Endothelial cell of umbilical vein (primary cell): Measurements from ENCODE around the gene RAD50. TPM values are rescaled to one million over a fixed set of nuclear protein-coding genes. Genes with fewer than 3 reads are reported as not detected.

Experiments
- BruUV-seq: library from RNA; stranded (reverse); fragments of 400-500 nt; replicated peaks from 2 replicates; lab custom pipeline; 2021; lab: Mats Ljungman, UMichigan
- CTCF ChIA-PET: fragments of 300-600, 350-600 bp; sonication (Branson Sonifier 250); formaldehyde crosslinking; loops from one replicate; lab custom pipeline; 2021; ENCODE audit warnings: antibody characterized with exemption, inconsistent platforms; lab: Charles Lee
- POLR2A ChIA-PET: fragments of 300-600, 350-600 bp; sonication (Branson Sonifier 250); formaldehyde crosslinking; loops from one replicate; lab custom pipeline; 2021; ENCODE audit warnings: antibody characterized with exemption, inconsistent platforms; lab: Charles Lee
- DNase-seq: peaks from one replicate; pipeline ENCODE4 v3.0.0-alpha.2; 2011; ENCODE audit warnings: low read depth, low spot score
- FAIRE-seq: peaks from 2 replicates; lab custom pipeline; 2011; peaks lifted over from hg19 to GRCh38; lab: Jason Lieb, UNC
- H2AFZ ChIP-seq: 2 replicates; pipeline ENCODE4 v1.6.0; 2012; ENCODE audit warnings: low read depth, low read length, control low read depth, inconsistent platforms
- H3K27ac ChIP-seq: 2 replicates; pipeline ENCODE4 v1.5.1; 2011; ENCODE audit warnings: low read depth, mild to moderate bottlenecking, control low read depth, low read length, moderate library complexity; ENCODE audit not compliant: insufficient read depth
- H3K27me3 ChIP-seq, 2 experiments: 2 replicates each; pipeline versions ENCODE4 v1.6.0 to v1.6.1; 2011; ENCODE audit warnings: low read length in 2 of 2, mixed read lengths in 1 of 2; ENCODE audit not compliant: control insufficient read depth in 2 of 2, insufficient read depth in 2 of 2
- H3K36me3 ChIP-seq, 2 experiments: 2 replicates in 1 of 2; 3 replicates in 1 of 2; pipeline ENCODE4 v1.5.1; 2011; ENCODE audit warnings: low read length in 2 of 2, mild to moderate bottlenecking in 1 of 2, moderate library complexity in 1 of 2; ENCODE audit not compliant: control insufficient read depth in 2 of 2, insufficient read depth in 2 of 2; ENCODE audit errors: extremely low read depth in 1 of 2
- H3K4me1 ChIP-seq: 3 replicates; pipeline ENCODE4 v1.5.1; 2011; ENCODE audit warnings: mild to moderate bottlenecking, low read length; ENCODE audit not compliant: control insufficient read depth, insufficient read depth; ENCODE audit errors: extremely low read depth
- H3K4me2 ChIP-seq: 2 replicates; pipeline ENCODE4 v1.6.1; 2011; ENCODE audit warnings: low read length, control low read depth, mixed read lengths; ENCODE audit not compliant: insufficient read depth
- H3K4me3 ChIP-seq, 3 experiments: fragments of 200-600 bp in 1 of 3; sonication (generic), shearing (Covaris generic) in 1 of 3; replicated peaks in 1 of 3; 2 replicates each; pipeline ENCODE4 v1.5.1; 2011 to 2016; ENCODE audit warnings: control low read depth in 3 of 3, low read length in 3 of 3, mild to moderate bottlenecking in 2 of 3, inconsistent platforms in 1 of 3, low read depth in 1 of 3, moderate library complexity in 1 of 3; ENCODE audit not compliant: insufficient read depth in 1 of 3
- H3K79me2 ChIP-seq: 2 replicates; pipeline ENCODE4 v1.6.0; 2012; ENCODE audit warnings: low read length, inconsistent platforms; ENCODE audit not compliant: control insufficient read depth, insufficient read depth
- H3K9ac ChIP-seq: replicated peaks from 2 replicates; pipeline ENCODE3; 2011; ENCODE audit warnings: low read length, control low read depth; ENCODE audit not compliant: insufficient read depth; ENCODE audit errors: extremely low read depth
- H3K9me1 ChIP-seq: replicated peaks from 3 replicates; pipeline ENCODE4 v1.6.0; 2011; ENCODE audit warnings: mild to moderate bottlenecking, low read length; ENCODE audit not compliant: control insufficient read depth, insufficient read depth; ENCODE audit errors: extremely low read depth
- H3K9me3 ChIP-seq: replicated peaks from 2 replicates; pipeline ENCODE4 v1.5.1; 2012; ENCODE audit warnings: low read length, inconsistent platforms; ENCODE audit not compliant: control insufficient read depth, insufficient read depth
- H4K20me1 ChIP-seq: replicated peaks from 2 replicates; pipeline ENCODE3; 2011; ENCODE audit warnings: mild to moderate bottlenecking, low read length; ENCODE audit not compliant: control insufficient read depth, insufficient read depth; ENCODE audit errors: extremely low read depth
- EZH2 ChIP-seq: IDR thresholded peaks from 2 replicates; pipeline ENCODE4 v1.6.1; 2012; ENCODE audit warnings: borderline replicate concordance, low read depth, mild to moderate bottlenecking, moderate library complexity, low read length, inconsistent platforms; ENCODE audit not compliant: severe bottlenecking
- FOS ChIP-seq: IDR thresholded peaks from 2 replicates; pipeline ENCODE4 v1.6.1; 2011; ENCODE audit warnings: mild to moderate bottlenecking, low read length, moderate library complexity, borderline replicate concordance; ENCODE audit not compliant: insufficient read depth
- GATA2 ChIP-seq: IDR thresholded peaks from 2 replicates; pipeline ENCODE4 v1.7.0; 2011; ENCODE audit warnings: low read depth, mild to moderate bottlenecking, moderate library complexity, mixed read lengths, low read length; ENCODE audit not compliant: insufficient read length, insufficient read depth
- JUN ChIP-seq: IDR thresholded peaks from 2 replicates; pipeline ENCODE4 v1.6.1; 2011; ENCODE audit warnings: borderline replicate concordance, low read depth; ENCODE audit not compliant: insufficient read length, insufficient read depth
- MAX ChIP-seq: IDR thresholded peaks from 2 replicates; pipeline ENCODE4 v1.6.1; 2011; ENCODE audit not compliant: insufficient read depth, insufficient read length
- MYC ChIP-seq: IDR thresholded peaks from one replicate; pipeline ENCODE4 v1.6.1; 2011; ENCODE audit warnings: mild to moderate bottlenecking, low read depth, low read length
- POLR2A ChIP-seq: IDR thresholded peaks from 2 replicates; pipeline ENCODE4 v1.6.1; 2012; ENCODE audit warnings: low read depth, mild to moderate bottlenecking, control low read depth, low read length
- POLR2AphosphoS5 ChIP-seq: IDR thresholded peaks from 2 replicates; pipeline ENCODE4 v1.6.1; 2012; ENCODE audit warnings: low read depth, mild to moderate bottlenecking, control low read depth, low read length, moderate library complexity; ENCODE audit not compliant: insufficient read depth
- dilution Hi-C: fragments of 300-500 bp; cut with MboI; formaldehyde crosslinking; loops from one replicate; pipeline ENCODE4 v1.15.0; 2019; ENCODE audit warnings: low sequenced_read_pairs; ENCODE audit not compliant: extremely low pct_ligation_motif_present
- intact Hi-C: fragments of 100-400 bp; cut with micrococcal nuclease; formaldehyde crosslinking; loops from one replicate; pipeline ENCODE4 v1.10.0; 2022
- polyA plus RNA-seq, 4 experiments: library from polyadenylated mRNA; depleted of rRNA in 3 of 4; stranded (reverse) in 3 of 4; unstranded in 1 of 4; fragments of >200 nt; gene quantifications; 2 replicates each; pipeline versions ENCODE4 v1.2.1 to v1.2.3, GENCODE V29; 2011 to 2012; ENCODE audit warnings: missing spikeins in 1 of 4
- total RNA-seq: library from RNA; stranded (reverse); gene quantifications from 2 replicates; pipeline ENCODE4 v1.2.3, GENCODE V29; 2021
- TF ChIP-seq, protein P1 (sequence below), 2 donors: IDR thresholded peaks; 1 replicate in 1 of 2; 2 replicates in 1 of 2; pipeline ENCODE4 v1.5.1; 2011; ENCODE audit warnings: low read length in 2 of 2, mild to moderate bottlenecking in 2 of 2, moderate library complexity in 2 of 2, control low read depth in 1 of 2, inconsistent platforms in 1 of 2, low read depth in 1 of 2; ENCODE audit not compliant: insufficient read depth in 1 of 2; ENCODE audit errors: extremely low read depth in 1 of 2

RAD50 gene
- total and polyA plus RNA-seq, 2 donors (not counting 3 experiments of a cell fraction or from before 2014, with no cell fraction given) = 6.1 to 20.4 TPM

DNA sequence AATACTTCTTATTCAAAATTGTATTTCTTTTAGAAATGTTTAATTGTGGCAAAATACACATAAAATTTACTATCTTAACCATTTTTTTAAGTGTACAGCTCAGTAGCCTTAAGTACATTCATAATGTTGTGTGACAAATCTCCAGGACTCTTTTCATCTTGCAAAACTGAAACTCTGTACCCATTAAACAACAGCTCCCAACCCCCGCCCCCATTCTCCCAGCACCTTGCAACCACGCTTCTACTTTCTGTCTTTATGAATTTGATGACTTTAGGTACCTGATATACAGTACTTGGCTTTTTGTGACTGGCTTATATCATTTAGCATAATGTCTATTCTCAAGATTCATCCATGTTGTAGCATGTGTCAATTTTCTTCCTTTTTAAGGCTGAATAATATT is 10.7 kb upstream of the RAD50 start:
- TF ChIP-seq POLR2AphosphoS5 (no peak), POLR2A (no peak), MYC (no peak), MAX (no peak), JUN (no peak), FOS (no peak), EZH2 (no peak), GATA2 (no peak)
- TF ChIP-seq, protein P1, sequence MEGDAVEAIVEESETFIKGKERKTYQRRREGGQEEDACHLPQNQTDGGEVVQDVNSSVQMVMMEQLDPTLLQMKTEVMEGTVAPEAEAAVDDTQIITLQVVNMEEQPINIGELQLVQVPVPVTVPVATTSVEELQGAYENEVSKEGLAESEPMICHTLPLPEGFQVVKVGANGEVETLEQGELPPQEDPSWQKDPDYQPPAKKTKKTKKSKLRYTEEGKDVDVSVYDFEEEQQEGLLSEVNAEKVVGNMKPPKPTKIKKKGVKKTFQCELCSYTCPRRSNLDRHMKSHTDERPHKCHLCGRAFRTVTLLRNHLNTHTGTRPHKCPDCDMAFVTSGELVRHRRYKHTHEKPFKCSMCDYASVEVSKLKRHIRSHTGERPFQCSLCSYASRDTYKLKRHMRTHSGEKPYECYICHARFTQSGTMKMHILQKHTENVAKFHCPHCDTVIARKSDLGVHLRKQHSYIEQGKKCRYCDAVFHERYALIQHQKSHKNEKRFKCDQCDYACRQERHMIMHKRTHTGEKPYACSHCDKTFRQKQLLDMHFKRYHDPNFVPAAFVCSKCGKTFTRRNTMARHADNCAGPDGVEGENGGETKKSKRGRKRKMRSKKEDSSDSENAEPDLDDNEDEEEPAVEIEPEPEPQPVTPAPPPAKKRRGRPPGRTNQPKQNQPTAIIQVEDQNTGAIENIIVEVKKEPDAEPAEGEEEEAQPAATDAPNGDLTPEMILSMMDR (IDR thresholded peaks at IDR 0.05; ENCODE audit: extremely low read depth in 1 of 2, insufficient read depth in 1 of 2, low read depth in 1 of 2, low read length in 2 of 2) = no peak
- no peaks in the 10 kb centered on the region for H3K4me1 ChIP-seq
- no peak overlapping the region for H3K27ac ChIP-seq
- no peak overlapping the region for H2AFZ ChIP-seq
- ChIA-PET POLR2A (no interaction called here), CTCF (interaction anchor here (1.0 to 1.6 kb wide), 2 partner anchors 15 to 19 kb away, joined by 3 read pairs; no protein-coding TSS in a partner anchor)
- no peaks in the 10 kb centered on the region for H4K20me1 ChIP-seq
- no peaks in the 10 kb centered on the region for H3K79me2 ChIP-seq
- no peak overlapping the region for H3K9ac ChIP-seq
- no peak for DNase-seq
- no peaks in the 10 kb centered on the region for H3K36me3 ChIP-seq
- no TSS peak for BruUV-seq
- H3K9me3 ChIP-seq = no peaks in the 10 kb centered on the region
- no peak for FAIRE-seq
- intact Hi-C loops = no loop called here
- peaks cover 4 to 7% of the 10 kb centered on the region in 2 experiments for H3K27me3 ChIP-seq
- no peaks in the 10 kb centered on the region for H3K9me1 ChIP-seq
- H3K4me3 ChIP-seq = no peak overlapping the region
- dilution Hi-C loops = no loop called here
- no peak overlapping the region for H3K4me2 ChIP-seq
